ENCODE data around the gene PKP3. TPM values are rescaled to one million over a fixed set of nuclear protein-coding genes. Genes with fewer than 3 reads are reported as not detected.
"Not testable (repeated sequence)": the region's sequence is repeated elsewhere in the genome, so short reads cannot be mapped to it uniquely, and the experiment has no call there.

The PKP3 gene
- 7.9 and 10.6 TPM in 2 replicates for total RNA-seq (2014; rRNA removed; shearing (Covaris generic))

GRCh38 chr11:394034-394857, at the start of gene PKP3:
Gene PKP3 (plus strand): TSS chr11:394209. CDS start chr11:394293, 84 bp downstream.
- peak; percentile 76 for DNase-seq (ENCODE audit: low read depth)

GRCh38 chr11:344836-345578, 49.0 kb upstream of the PKP3 start:
- no peak for DNase-seq (ENCODE audit: low read depth)

- DNase-seq (ENCODE audit: low read depth): no peak
Observed at GRCh38 chr11:346529-346928, 47.5 kb upstream of the PKP3 start.

GRCh38 chr11:349270-349954, 44.6 kb upstream of the PKP3 start:
- DNase-seq (ENCODE audit: low read depth): not testable (repeated sequence)

GRCh38 chr11:350033-350722, 43.8 kb upstream of the PKP3 start:
- DNase-seq (ENCODE audit: low read depth): not testable (repeated sequence)

- peak; percentile 67 for DNase-seq (ENCODE audit: low read depth)
Observed at GRCh38 chr11:350723-351255, 43.2 kb upstream of the PKP3 start.

GRCh38 chr11:351411-351810, 42.6 kb upstream of the PKP3 start:
- no peak for DNase-seq (ENCODE audit: low read depth)

GRCh38 chr11:352456-353031, 41.5 kb upstream of the PKP3 start:
- DNase-seq (ENCODE audit: low read depth): no peak

- DNase-seq (ENCODE audit: low read depth): peak; percentile 83
Observed at GRCh38 chr11:353179-353873, 40.7 kb upstream of the PKP3 start.

- DNase-seq (ENCODE audit: low read depth): peak; percentile 91
Observed at GRCh38 chr11:355581-356458, 38.2 kb upstream of the PKP3 start.

GRCh38 chr11:356610-357009, 37.4 kb upstream of the PKP3 start:
- no peak for DNase-seq (ENCODE audit: low read depth)

- no peak for DNase-seq (ENCODE audit: low read depth)
Observed at GRCh38 chr11:357582-357981, 36.4 kb upstream of the PKP3 start.

- DNase-seq (ENCODE audit: low read depth): no peak
Observed at GRCh38 chr11:358129-358800, 35.7 kb upstream of the PKP3 start.

GRCh38 chr11:359181-359714, 34.8 kb upstream of the PKP3 start:
- peak; percentile 43 for DNase-seq (ENCODE audit: low read depth)

- DNase-seq (ENCODE audit: low read depth): no peak
Observed at GRCh38 chr11:360326-361280, 33.4 kb upstream of the PKP3 start.

GRCh38 chr11:362642-363442, 31.2 kb upstream of the PKP3 start:
- no peak for DNase-seq (ENCODE audit: low read depth)

- DNase-seq (ENCODE audit: low read depth): not testable (repeated sequence)
Observed at GRCh38 chr11:363443-363805, 30.6 kb upstream of the PKP3 start.
